ENCODE data around the gene GABBR1.

GABBR1 gene

DNA sequence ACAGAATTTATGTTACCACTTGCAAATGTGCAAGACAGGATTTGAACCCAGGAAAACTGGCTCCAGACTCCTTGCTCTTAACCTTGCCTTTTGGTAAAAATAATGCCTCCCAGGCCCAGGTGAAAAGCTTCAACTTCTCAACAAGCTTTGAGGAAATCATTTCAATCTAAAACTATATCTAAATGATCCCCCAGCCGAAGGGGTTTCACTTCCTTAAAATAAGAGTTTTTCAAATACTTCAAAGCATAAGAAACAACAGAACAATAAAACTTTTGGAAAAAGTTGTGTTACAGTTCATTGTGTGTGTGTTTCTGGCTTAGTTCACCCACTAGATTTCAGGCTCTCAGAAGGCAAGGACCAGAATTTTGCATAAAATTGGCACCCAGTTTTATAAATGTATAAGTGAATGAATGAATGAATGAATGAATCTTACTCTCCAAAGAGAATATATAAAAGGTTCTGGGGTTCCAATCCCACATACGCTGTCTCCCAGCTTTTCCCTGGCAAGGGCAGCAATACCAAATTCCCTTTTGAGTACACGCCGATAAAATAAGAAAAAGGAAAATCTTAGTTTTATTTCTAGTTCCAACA, 42.7 kb downstream of the GABBR1 start:
- Histone ChIP-seq H3K9ac (ENCODE audit: low read depth, low read length) (no peak overlapping the region), H3K4me1 (ENCODE audit: insufficient read depth, low read length) (peaks cover 8% of the 10 kb centered on the region), H3K36me3 (ENCODE audit: insufficient read depth, low read length) (no peaks in the 10 kb centered on the region; the same call in none of the 2 replicates), H3K9me3 (ENCODE audit: control insufficient read depth, insufficient read depth, low read length) (no peaks in the 10 kb centered on the region)

DNA sequence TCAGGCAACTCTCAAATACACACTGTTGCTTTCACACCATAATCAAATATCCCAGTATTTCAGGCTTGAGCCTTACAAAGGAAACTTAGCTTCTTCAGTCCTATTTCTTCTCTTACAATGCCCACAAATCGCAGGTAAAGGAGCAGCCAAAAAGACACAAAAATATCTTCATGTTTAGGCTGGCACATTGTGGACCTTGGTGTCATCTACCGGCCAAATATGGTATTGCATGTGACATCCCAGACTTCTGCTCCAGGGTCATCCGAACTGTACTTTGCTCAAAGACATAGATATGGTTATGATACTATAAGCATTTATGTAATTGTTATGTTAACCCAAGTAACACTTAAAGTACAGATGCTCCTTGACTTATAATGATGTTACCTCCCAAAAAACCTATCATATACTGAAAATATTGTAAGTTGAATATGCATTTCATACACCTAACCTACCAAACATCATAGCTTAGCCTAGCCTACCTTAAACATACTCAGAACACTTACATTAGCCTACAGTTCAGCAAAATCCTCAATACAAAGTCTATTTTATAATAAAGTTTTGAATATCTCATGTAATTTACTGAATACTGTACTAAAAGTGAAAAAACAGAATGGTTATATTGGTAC, 43.4 kb downstream of the GABBR1 start:
- Histone ChIP-seq H3K4me1 (ENCODE audit: insufficient read depth, low read length) (peaks cover 8% of the 10 kb centered on the region), H3K36me3 (ENCODE audit: insufficient read depth, low read length) (no peaks in the 10 kb centered on the region; the same call in none of the 2 replicates), H3K9me3 (ENCODE audit: control insufficient read depth, insufficient read depth, low read length) (no peaks in the 10 kb centered on the region), H3K9ac (ENCODE audit: low read depth, low read length) (no peak overlapping the region)

DNA sequence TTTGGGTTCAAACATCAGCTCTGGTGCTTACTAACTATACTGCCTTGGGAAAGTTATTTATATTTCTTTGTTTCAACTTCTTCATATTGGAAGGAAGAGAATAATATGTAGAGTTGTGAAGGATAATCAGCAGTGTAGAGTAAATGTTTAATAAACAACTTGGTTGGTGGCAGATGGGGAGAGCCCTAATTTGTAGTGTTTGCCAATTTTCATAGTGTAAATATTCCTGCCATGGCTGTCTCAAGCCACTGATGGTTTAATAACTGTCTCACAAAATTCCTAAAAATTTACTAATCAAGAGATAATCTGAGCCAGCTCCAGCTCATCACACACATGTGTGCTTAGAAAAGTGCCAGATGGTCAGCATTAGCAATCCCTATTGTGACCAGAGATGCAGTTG, 48.2 kb downstream of the GABBR1 start, which contains the start of gene OR2H2:
OR2H2 (plus strand) TSS at position 301 of the 400 bp plus-strand sequence. CDS start 2,824 bp downstream, outside the sequence.
- Histone ChIP-seq H3K4me1 (ENCODE audit: insufficient read depth, low read length) (no peaks in the 10 kb centered on the region), H3K36me3 (ENCODE audit: insufficient read depth, low read length) (no peaks in the 10 kb centered on the region; the same call in 1 of the 2 replicates), H3K9ac (ENCODE audit: low read depth, low read length) (no peak within 1 kb of the TSS), H3K9me3 (ENCODE audit: control insufficient read depth, insufficient read depth, low read length) (no peaks in the 10 kb centered on the region)

DNA sequence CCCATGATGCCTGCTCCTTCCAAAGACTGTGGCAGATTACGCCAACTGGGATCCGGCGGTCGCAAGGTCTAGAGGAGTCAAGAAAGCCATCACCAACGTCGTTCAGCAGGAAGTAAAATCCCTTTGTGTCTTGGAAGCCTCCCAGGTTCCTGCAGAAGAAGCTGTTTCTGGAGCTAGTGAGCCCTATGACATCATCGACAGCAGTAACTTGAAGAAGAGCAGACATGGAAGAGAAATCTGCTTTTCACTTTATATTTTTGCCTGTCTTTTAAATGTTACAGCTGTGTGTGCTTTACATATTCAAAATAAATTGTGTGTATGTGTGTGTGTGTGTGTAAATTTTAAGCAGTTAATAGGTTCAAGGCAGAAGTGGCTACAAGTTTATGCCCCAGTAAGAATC, 55.4 kb downstream of the GABBR1 start:
- H3K36me3 ChIP-seq (ENCODE audit: insufficient read depth, low read length), result no peaks in the 10 kb centered on the region
- H3K9ac ChIP-seq (ENCODE audit: low read depth, low read length), result no peak overlapping the region
- H3K4me1 ChIP-seq (ENCODE audit: insufficient read depth, low read length), result no peaks in the 10 kb centered on the region
- no peaks in the 10 kb centered on the region for H3K9me3 ChIP-seq (ENCODE audit: control insufficient read depth, insufficient read depth, low read length)

DNA sequence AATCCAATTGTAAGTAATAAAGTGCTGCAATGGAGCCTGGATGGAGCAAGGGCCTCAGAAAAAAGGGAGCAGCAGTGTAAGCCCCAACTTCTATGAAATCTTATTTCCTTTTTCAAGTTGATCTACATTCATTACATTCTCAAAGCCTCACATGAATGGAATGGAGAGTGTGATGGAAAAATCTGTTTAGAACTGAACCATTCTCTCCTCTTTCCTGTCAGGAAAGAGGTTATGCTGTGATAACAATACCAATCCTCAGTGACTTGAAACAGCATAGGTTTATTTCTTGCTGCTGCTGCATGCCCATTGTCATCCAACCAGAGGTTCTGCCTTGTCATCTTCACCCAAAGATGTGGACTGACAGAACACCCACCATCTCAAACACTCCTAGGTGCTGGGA, 56.9 kb downstream of the GABBR1 start:
- no peaks in the 10 kb centered on the region for H3K9me3 ChIP-seq (ENCODE audit: control insufficient read depth, insufficient read depth, low read length)
- no peaks in the 10 kb centered on the region for H3K4me1 ChIP-seq (ENCODE audit: insufficient read depth, low read length)
- no peak overlapping the region for H3K9ac ChIP-seq (ENCODE audit: low read depth, low read length)
- H3K36me3 ChIP-seq (ENCODE audit: insufficient read depth, low read length), result no peaks in the 10 kb centered on the region

DNA sequence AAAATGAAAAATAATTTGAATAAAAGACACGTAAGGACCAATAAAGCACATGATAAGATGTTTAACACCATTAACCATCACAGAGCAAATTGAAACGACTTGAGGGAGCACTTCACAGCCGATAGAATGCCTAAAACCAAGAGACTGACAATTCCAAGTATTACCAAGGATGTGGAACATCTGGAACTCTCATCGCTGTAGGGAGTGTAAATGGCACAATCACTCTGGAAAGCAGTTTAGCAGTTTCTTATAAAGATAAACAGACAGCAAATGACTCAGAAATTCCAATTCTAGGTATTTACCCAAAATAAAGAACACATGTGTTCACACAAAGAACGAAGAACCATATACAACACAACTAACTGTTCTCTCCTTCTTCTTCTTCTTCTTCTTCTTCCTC, 65.0 kb downstream of the GABBR1 start:
- H3K9me3 ChIP-seq (ENCODE audit: control insufficient read depth, insufficient read depth, low read length), result no peaks in the 10 kb centered on the region
- H3K9ac ChIP-seq (ENCODE audit: low read depth, low read length), result no peak overlapping the region
- H3K36me3 ChIP-seq (ENCODE audit: insufficient read depth, low read length), result no peaks in the 10 kb centered on the region
- H3K4me1 ChIP-seq (ENCODE audit: insufficient read depth, low read length), result no peaks in the 10 kb centered on the region

DNA sequence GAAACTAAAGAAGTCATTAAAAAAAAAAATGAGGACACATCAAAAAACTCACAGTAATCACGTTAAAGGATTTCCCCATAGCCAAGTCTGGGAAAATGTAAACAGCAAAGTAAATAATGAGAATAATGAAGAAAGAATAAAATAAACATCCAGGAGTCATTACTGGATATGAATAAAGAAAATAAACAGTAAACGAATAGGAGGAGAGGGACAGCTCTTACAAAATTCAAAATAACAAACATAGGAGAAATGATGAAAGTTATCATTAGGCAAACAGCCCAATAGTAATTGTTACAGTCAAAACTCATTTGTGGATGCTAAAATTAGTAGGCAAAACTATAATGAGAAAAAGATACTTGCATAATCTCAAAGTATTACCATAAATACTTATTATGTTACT, 65.4 kb downstream of the GABBR1 start:
- Histone ChIP-seq H3K36me3 (ENCODE audit: insufficient read depth, low read length) (no peaks in the 10 kb centered on the region), H3K9ac (ENCODE audit: low read depth, low read length) (no peak overlapping the region), H3K9me3 (ENCODE audit: control insufficient read depth, insufficient read depth, low read length) (no peaks in the 10 kb centered on the region), H3K4me1 (ENCODE audit: insufficient read depth, low read length) (no peaks in the 10 kb centered on the region)

DNA sequence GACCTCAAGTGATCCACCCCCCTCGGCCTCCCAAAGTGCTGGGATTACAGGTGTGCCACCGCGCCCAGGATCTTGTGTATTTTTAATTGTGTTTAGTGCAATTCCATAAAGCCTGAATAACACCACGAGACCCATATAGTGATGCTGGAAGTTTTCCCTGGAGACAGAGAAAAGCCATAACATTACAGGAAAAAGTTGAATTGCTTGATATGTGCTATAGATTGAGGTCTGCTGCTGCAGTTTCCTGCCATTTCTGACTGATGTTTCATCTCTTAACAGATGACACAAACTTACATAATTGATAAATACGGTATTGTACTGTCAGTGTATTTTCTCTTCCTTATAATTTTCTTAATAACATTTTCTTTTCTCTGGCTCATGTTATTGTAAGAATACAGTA, 66.1 kb downstream of the GABBR1 start:
- Histone ChIP-seq H3K9me3 (ENCODE audit: control insufficient read depth, insufficient read depth, low read length) (no peaks in the 10 kb centered on the region), H3K9ac (ENCODE audit: low read depth, low read length) (no peak overlapping the region), H3K4me1 (ENCODE audit: insufficient read depth, low read length) (no peaks in the 10 kb centered on the region), H3K36me3 (ENCODE audit: insufficient read depth, low read length) (no peaks in the 10 kb centered on the region)

DNA sequence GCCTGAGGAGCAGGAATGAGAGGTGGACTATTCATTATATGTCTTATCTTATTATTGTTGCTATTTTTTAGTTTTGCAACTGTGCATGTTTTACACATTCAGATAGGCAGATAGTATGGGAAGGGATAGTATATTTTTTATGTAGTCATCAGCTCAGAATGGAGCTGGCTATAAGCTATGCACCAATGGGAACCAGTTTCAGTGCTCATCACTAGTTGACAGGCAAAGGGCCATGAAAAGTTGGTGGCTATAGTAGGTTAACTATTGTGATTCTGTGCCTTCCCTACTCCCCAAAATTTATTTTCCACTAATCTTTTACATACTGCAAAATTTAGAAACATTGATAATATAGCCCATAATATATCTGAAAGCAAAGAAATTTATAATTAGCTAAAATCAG, 68.1 kb downstream of the GABBR1 start:
- Histone ChIP-seq H3K9ac (ENCODE audit: low read depth, low read length) (no peak overlapping the region), H3K4me1 (ENCODE audit: insufficient read depth, low read length) (0 out of 2 replicates have a peak, but pooled peaks cover under 1% of the 10 kb centered on the region), H3K9me3 (ENCODE audit: control insufficient read depth, insufficient read depth, low read length) (no peaks in the 10 kb centered on the region), H3K36me3 (ENCODE audit: insufficient read depth, low read length) (no peaks in the 10 kb centered on the region)

DNA sequence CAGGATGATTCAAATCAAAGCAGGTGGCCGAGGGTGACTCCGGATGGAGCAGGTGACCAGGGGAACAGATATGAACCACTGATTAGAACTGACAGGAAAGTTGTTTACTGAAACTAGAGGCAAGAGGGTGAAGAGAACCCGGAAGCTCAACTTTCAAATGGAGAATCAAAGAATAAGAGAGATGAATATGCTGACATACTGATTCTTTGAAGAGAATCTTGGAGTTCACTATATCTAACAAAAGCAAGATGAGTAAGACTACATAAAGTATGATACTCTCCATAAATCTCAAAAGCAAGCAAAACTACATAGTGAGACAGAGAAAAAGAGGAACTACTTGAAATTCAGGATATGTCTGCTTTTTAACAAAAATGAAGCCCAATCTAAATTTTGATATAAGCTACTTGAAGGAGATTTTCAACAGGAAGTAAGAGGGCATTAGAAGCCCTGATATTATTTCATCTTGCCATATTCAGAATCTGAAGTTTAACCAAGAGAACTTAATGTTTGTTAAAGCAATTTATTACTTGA, 69.5 kb downstream of the GABBR1 start:
- no peaks in the 10 kb centered on the region for H3K36me3 ChIP-seq (ENCODE audit: insufficient read depth, low read length)
- H3K4me1 ChIP-seq (ENCODE audit: insufficient read depth, low read length), result 0 out of 2 replicates have a peak, but pooled peaks cover 4% of the 10 kb centered on the region
- no peaks in the 10 kb centered on the region for H3K9me3 ChIP-seq (ENCODE audit: control insufficient read depth, insufficient read depth, low read length)
- H3K9ac ChIP-seq (ENCODE audit: low read depth, low read length), result no peak overlapping the region

DNA sequence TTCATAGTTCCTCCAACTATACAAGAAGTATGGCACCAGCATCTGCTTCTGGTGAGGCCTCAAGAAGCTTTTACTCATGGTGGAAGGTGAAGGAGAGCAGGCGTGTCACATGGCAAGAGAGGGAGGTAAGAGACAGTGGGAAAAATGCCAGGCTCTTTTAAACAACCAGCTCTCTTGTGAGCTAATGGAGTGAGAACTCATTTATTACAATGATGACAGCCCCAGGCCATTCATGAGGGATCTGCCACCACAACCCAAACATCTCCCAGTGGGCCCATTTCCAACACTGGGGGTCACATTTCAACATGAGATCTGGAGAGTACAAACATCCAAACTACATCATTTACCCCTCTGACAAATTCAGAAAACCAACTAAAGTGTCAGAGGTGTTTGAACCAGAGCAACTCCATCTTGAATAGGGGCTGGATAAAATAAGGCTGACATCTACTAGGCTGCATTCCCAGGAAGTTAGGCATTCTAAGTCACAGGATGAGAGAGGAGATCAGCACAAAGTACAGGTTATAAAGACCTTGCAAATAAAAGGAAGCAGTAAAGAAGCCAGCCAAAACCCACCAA, 71.3 kb downstream of the GABBR1 start:
- no peaks in the 10 kb centered on the region for H3K9me3 ChIP-seq (ENCODE audit: control insufficient read depth, insufficient read depth, low read length)

DNA sequence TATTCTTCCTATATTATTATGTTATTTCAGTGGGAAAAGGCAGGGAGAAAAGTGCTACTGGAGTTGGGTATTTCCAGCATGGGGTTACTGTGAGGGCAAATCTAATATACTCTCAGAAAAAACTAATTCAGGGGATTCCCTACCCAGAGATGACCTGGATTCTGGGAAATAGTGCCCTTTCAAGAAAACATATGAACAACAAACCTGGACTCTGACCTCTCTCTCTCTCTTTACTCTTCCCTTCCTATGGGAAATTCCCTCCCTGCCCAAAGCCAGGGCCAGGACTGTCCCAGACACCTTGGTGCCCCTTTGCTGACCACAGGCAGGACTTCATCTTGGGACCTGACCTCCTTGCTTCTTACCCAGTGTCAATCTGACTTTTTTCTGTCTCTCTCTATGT, 71.9 kb downstream of the GABBR1 start:
- Histone ChIP-seq H3K9me3 (ENCODE audit: control insufficient read depth, insufficient read depth, low read length) (no peaks in the 10 kb centered on the region), H3K36me3 (ENCODE audit: insufficient read depth, low read length) (no peaks in the 10 kb centered on the region), H3K9ac (ENCODE audit: low read depth, low read length) (no peak overlapping the region), H3K4me1 (ENCODE audit: insufficient read depth, low read length) (peaks cover 4% of the 10 kb centered on the region; the same call in 1 of the 2 replicates)

More for the DNA sequence above, 71.3 kb downstream of the GABBR1 start:
- H3K4me1 ChIP-seq (ENCODE audit: insufficient read depth, low read length), result peaks cover 4% of the 10 kb centered on the region; the same call in 1 of the 2 replicates
- H3K36me3 ChIP-seq (ENCODE audit: insufficient read depth, low read length), result no peaks in the 10 kb centered on the region
- H3K9ac ChIP-seq (ENCODE audit: low read depth, low read length), result no peak overlapping the region

DNA sequence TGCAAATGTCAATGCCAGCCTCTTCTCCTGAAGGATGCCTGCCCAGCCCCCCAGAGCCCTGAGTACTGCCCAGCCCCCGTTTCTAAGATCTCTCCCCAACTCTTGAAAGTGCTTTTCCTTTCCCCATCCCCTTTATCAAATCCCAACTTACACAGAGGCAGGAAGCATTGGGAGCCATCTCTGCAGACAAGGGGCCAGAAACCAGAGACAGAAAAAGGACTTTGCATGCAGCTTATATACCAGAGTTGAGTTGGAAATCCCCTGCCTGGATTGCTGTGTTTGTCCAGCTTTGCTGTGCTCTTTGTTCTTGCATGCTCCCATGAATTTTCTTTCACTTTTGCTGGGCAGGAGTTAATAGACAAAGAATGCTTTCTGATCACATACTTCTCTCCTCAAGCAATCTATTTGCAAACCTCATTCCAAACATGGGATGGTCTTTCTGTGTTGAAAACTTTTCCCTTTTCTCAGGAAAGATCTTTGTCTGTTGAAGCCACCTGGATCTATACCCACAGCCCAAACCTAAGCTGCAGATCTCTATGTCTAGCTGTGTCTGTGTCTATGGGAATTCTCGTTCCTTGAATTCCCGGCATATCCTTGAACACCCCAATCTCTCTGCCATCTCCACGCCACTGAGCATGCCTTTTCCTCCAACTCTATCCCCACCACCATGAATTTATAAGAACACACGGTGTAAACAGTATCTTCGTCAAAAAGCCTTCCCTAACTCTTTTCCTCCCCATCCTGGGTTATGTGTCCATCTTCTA, 73.3 kb downstream of the GABBR1 start, which contains the start of gene UBD:
UBD (minus strand) TSS at position 209 of the 764 bp plus-strand sequence; CDS start at position 178, 31 bp downstream.
- Histone ChIP-seq H3K4me1 (ENCODE audit: insufficient read depth, low read length) (peaks cover 4% of the 10 kb centered on the region; the same call in 1 of the 2 replicates), H3K9me3 (ENCODE audit: control insufficient read depth, insufficient read depth, low read length) (no peaks in the 10 kb centered on the region), H3K9ac (ENCODE audit: low read depth, low read length) (no peak within 1 kb of the TSS), H3K36me3 (ENCODE audit: insufficient read depth, low read length) (no peaks in the 10 kb centered on the region)

DNA sequence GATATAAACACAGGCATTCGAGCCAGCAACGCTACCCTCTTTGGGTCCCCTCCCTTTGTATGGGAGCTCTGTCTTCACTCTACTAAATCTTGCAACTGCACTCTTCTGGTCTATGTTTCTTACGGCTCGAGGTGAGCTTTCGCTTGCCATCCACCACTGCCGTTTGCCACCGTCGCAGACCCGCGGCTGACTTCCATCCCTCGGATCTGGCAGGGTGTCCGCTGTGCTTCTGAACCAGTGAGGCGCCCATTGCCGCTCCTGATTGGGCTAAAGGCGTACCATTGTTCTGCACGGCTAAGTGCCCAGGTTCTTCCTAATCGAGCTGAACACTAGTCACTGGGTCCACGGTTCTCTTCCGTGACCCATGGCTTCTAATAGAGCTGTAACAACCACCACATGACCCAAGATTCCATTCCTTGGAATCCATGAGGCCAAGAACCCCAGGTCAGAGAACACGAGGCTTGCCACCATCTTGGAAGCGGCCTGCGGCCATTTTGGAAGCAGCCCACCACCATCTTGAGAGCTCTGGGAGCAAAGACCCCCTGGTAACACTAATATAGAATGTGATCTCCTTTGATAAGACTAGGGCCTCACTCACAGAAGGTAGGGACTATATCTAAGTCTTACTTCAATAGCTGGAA, 74.4 kb downstream of the GABBR1 start:
- Histone ChIP-seq H3K36me3 (ENCODE audit: insufficient read depth, low read length) (no peaks in the 10 kb centered on the region), H3K4me1 (ENCODE audit: insufficient read depth, low read length) (peaks cover 4% of the 10 kb centered on the region; the same call in 1 of the 2 replicates), H3K9me3 (ENCODE audit: control insufficient read depth, insufficient read depth, low read length) (no peaks in the 10 kb centered on the region), H3K9ac (ENCODE audit: low read depth, low read length) (no peak overlapping the region)
